ENCODE measurements around the gene COL27A1. TPM values are rescaled to one million over a fixed set of nuclear protein-coding genes. Genes with fewer than 3 reads are reported as not detected.

The COL27A1 gene
- total RNA-seq, 2 experiments from 2014 or later, result not detected

GRCh38 chr9:114240216-114240615, 84.9 kb downstream of the COL27A1 start:
- Histone ChIP-seq H3K4me1 (ENCODE audit: insufficient read depth, low read length, poor library complexity, severe bottlenecking) (no peaks in the 10 kb centered on the region), H4K20me1 (ENCODE audit: insufficient read depth, low read length) (no peaks in the 10 kb centered on the region), H3K4me2 (ENCODE audit: low read length) (no peak overlapping the region), H2AFZ (ENCODE audit: low read length) (no peak overlapping the region), H3K4me3 (ENCODE audit: low read depth, low read length, poor library complexity, severe bottlenecking) (no peak overlapping the region), H3K9me3 (ENCODE audit: low read length) (no peaks in the 10 kb centered on the region), H3K27ac (ENCODE audit: low read depth, low read length, poor library complexity, severe bottlenecking) (no peak overlapping the region), H3K9me2 (ENCODE audit: insufficient read depth, low read length) (no peaks in the 10 kb centered on the region), H3K36me3 (ENCODE audit: insufficient read depth, low read length) (no peaks in the 10 kb centered on the region), H3K79me2 (ENCODE audit: insufficient read depth, low read depth, low read length) (no peaks in the 10 kb centered on the region)
- ChIA-PET POLR2A (no interaction called here), CTCF (ENCODE audit: unreplicated experiment) (no interaction called here)
- BruUV-seq (replicated peaks), result no TSS peak
- DNase-seq (ENCODE audit: low spot score), result no peak
- intact Hi-C loops (cut with micrococcal nuclease; ENCODE audit: unreplicated experiment), result no loop called here
- TF ChIP-seq, protein P1, sequence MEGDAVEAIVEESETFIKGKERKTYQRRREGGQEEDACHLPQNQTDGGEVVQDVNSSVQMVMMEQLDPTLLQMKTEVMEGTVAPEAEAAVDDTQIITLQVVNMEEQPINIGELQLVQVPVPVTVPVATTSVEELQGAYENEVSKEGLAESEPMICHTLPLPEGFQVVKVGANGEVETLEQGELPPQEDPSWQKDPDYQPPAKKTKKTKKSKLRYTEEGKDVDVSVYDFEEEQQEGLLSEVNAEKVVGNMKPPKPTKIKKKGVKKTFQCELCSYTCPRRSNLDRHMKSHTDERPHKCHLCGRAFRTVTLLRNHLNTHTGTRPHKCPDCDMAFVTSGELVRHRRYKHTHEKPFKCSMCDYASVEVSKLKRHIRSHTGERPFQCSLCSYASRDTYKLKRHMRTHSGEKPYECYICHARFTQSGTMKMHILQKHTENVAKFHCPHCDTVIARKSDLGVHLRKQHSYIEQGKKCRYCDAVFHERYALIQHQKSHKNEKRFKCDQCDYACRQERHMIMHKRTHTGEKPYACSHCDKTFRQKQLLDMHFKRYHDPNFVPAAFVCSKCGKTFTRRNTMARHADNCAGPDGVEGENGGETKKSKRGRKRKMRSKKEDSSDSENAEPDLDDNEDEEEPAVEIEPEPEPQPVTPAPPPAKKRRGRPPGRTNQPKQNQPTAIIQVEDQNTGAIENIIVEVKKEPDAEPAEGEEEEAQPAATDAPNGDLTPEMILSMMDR (conservative IDR thresholded peaks at IDR 0.05; ENCODE audit: low read length), result no peak
- no peak for TF ChIP-seq EZH2phosphoT487 (IDR thresholded peaks at IDR 0.05; ENCODE audit: borderline replicate concordance, low read depth, low read length)

GRCh38 chr9:114240647-114241558, 85.6 kb downstream of the COL27A1 start:
- POLR2A ChIA-PET, result no interaction called here
- CTCF ChIA-PET (ENCODE audit: unreplicated experiment), result interaction anchor here (0.6 kb wide), 1 partner anchor 40 kb away, joined by 3 read pairs; no protein-coding TSS in a partner anchor
- intact Hi-C loops (cut with micrococcal nuclease; ENCODE audit: unreplicated experiment), result no loop called here

More at GRCh38 chr9:114240647-114241558, 85.6 kb downstream of the COL27A1 start:
- Histone ChIP-seq H3K9me2 (ENCODE audit: insufficient read depth, low read length) (no peaks in the 10 kb centered on the region), H3K36me3 (ENCODE audit: insufficient read depth, low read length) (no peaks in the 10 kb centered on the region), H3K9me3 (ENCODE audit: low read length) (no peaks in the 10 kb centered on the region), H3K79me2 (ENCODE audit: insufficient read depth, low read depth, low read length) (no peaks in the 10 kb centered on the region), H3K4me1 (ENCODE audit: insufficient read depth, low read length, poor library complexity, severe bottlenecking) (no peaks in the 10 kb centered on the region), H2AFZ (ENCODE audit: low read length) (no peak overlapping the region), H3K4me3 (ENCODE audit: low read depth, low read length, poor library complexity, severe bottlenecking) (no peak overlapping the region), H4K20me1 (ENCODE audit: insufficient read depth, low read length) (no peaks in the 10 kb centered on the region), H3K27ac (ENCODE audit: low read depth, low read length, poor library complexity, severe bottlenecking) (no peak overlapping the region), H3K4me2 (ENCODE audit: low read length) (no peak overlapping the region)
- no peak for TF ChIP-seq EZH2phosphoT487 (IDR thresholded peaks at IDR 0.05; ENCODE audit: borderline replicate concordance, low read depth, low read length)
- TF ChIP-seq, protein P1 (conservative IDR thresholded peaks at IDR 0.05; ENCODE audit: low read length), result no peak
- BruUV-seq (replicated peaks), result no TSS peak
- DNase-seq (ENCODE audit: low spot score), result no peak
